H1 (cell line): ENCODE measurements around the gene DENND1A. TPM values are rescaled to one million over a fixed set of nuclear protein-coding genes. Genes with fewer than 3 reads are reported as not detected.

Experiments
- CTCF ChIA-PET: fragments of 300-600 bp; sonication (Branson Sonifier 250); formaldehyde crosslinking; loops from one replicate; lab custom pipeline; 2021; ENCODE audit not compliant: partially characterized antibody; lab: Charles Lee
- POLR2A ChIA-PET: fragments of 300-600 bp; sonication (Branson Sonifier 250); formaldehyde crosslinking; loops from one replicate; lab custom pipeline; 2021; ENCODE audit warnings: inconsistent platforms; ENCODE audit not compliant: partially characterized antibody; lab: Charles Lee
- DNase-seq, 2 experiments: peaks; one replicate each; pipeline versions ENCODE4 v3.0.0 to v3.0.0-alpha.2; 2010 to 2022; ENCODE audit warnings: low spot score in 2 of 2, low read depth in 1 of 2, mixed read lengths in 1 of 2
- FAIRE-seq: peaks from 2 replicates; lab custom pipeline; 2011; peaks lifted over from hg19 to GRCh38; lab: Jason Lieb, UNC
- H2AFZ ChIP-seq: 2 replicates; pipeline ENCODE4 v1.8.1; 2012; ENCODE audit warnings: low read length, inconsistent platforms
- H2AK5ac ChIP-seq: 2 replicates; pipeline ENCODE4 v1.6.1; 2013; ENCODE audit warnings: low read depth, low read length
- H2BK120ac ChIP-seq: replicated peaks from 2 replicates; pipeline ENCODE3; 2013; ENCODE audit warnings: low read depth, low read length, inconsistent platforms
- H2BK12ac ChIP-seq: 2 replicates; pipeline ENCODE4 v1.6.1; 2013; ENCODE audit warnings: low read depth, low read length
- H2BK15ac ChIP-seq: 2 replicates; pipeline ENCODE4 v1.6.1; 2013; ENCODE audit warnings: low read length
- H2BK20ac ChIP-seq: 2 replicates; pipeline ENCODE4 v1.6.1; 2013; ENCODE audit warnings: low read length
- H2BK5ac ChIP-seq: 2 replicates; pipeline ENCODE4 v1.6.1; 2013; ENCODE audit warnings: low read depth, low read length
- H3K14ac ChIP-seq: 2 replicates; pipeline ENCODE4 v1.6.1; 2013; ENCODE audit warnings: inconsistent platforms; ENCODE audit not compliant: insufficient read length
- H3K18ac ChIP-seq: 2 replicates; pipeline ENCODE4 v1.6.1; 2013; ENCODE audit warnings: low read length; ENCODE audit errors: extremely low read depth
- H3K23ac ChIP-seq: 2 replicates; pipeline ENCODE4 v1.6.1; 2013; ENCODE audit warnings: inconsistent platforms; ENCODE audit not compliant: insufficient read length
- H3K23me2 ChIP-seq: 2 replicates; pipeline ENCODE4 v1.6.1; 2013; ENCODE audit warnings: low read depth, low read length
- H3K27ac ChIP-seq: 2 replicates; pipeline ENCODE4 v1.6.1; 2011; ENCODE audit warnings: low read depth, low read length, inconsistent platforms
- H3K27me3 ChIP-seq, 4 experiments: replicated peaks in 1 of 4; 1 replicate in 1 of 4; 2 replicates in 3 of 4; pipeline versions ENCODE4 v1.6.1 to v1.8.1; 2011 to 2013; ENCODE audit warnings: low read length in 3 of 4, mild to moderate bottlenecking in 3 of 4, inconsistent platforms in 2 of 4, mixed read lengths in 2 of 4, moderate library complexity in 1 of 4; ENCODE audit not compliant: control insufficient read depth in 3 of 4, insufficient read depth in 3 of 4; ENCODE audit errors: extremely low read depth in 1 of 4
- H3K36me3 ChIP-seq, 4 experiments: 2 replicates each; pipeline versions ENCODE4 v1.6.1 to v1.8.1; 2011 to 2013; ENCODE audit warnings: mild to moderate bottlenecking in 4 of 4, low read length in 3 of 4, moderate library complexity in 2 of 4, control low read depth in 1 of 4, inconsistent platforms in 1 of 4; ENCODE audit not compliant: insufficient read depth in 4 of 4, control insufficient read depth in 2 of 4
- H3K4ac ChIP-seq: replicated peaks from 2 replicates; pipeline ENCODE3; 2013; ENCODE audit warnings: low read length, low read depth, mixed read lengths, inconsistent platforms; ENCODE audit not compliant: insufficient read length
- H3K4me1 ChIP-seq, 4 experiments: replicated peaks in 1 of 4; 1 replicate in 1 of 4; 2 replicates in 3 of 4; pipeline versions ENCODE4 v1.6.1 to v1.8.1; 2011 to 2013; ENCODE audit warnings: low read length in 3 of 4, inconsistent platforms in 2 of 4, mixed read lengths in 1 of 4; ENCODE audit not compliant: insufficient read depth in 4 of 4, control insufficient read depth in 3 of 4
- H3K4me2 ChIP-seq, 2 experiments: 2 replicates each; pipeline versions ENCODE4 v1.6.1 to v1.8.1; 2011 to 2013; ENCODE audit warnings: low read depth in 2 of 2, low read length in 2 of 2, control low read depth in 1 of 2, inconsistent platforms in 1 of 2, mild to moderate bottlenecking in 1 of 2; ENCODE audit not compliant: insufficient read depth in 1 of 2
- H3K4me3 ChIP-seq, 4 experiments: fragments of 200-600, 300-600 bp in 1 of 4; sonication (generic), shearing (Covaris generic), sonication (Bioruptor Twin) in 1 of 4; 2 replicates each; pipeline versions ENCODE4 v1.5.1 to v1.8.1; 2011 to 2016; ENCODE audit warnings: low read length in 4 of 4, low read depth in 3 of 4, control low read depth in 2 of 4, inconsistent platforms in 2 of 4, mild to moderate bottlenecking in 2 of 4, mixed read lengths in 1 of 4, moderate library complexity in 1 of 4; ENCODE audit not compliant: insufficient read depth in 2 of 4; ENCODE audit errors: extremely low read depth in 1 of 4
- H3K56ac ChIP-seq: replicated peaks from 2 replicates; pipeline ENCODE3; 2013; ENCODE audit warnings: low read depth, mild to moderate bottlenecking, mixed read lengths, low read length, inconsistent platforms; ENCODE audit not compliant: insufficient read length
- H3K79me1 ChIP-seq: 2 replicates; pipeline ENCODE4 v1.6.1; 2013; ENCODE audit warnings: low read depth, low read length, control low read depth
- H3K79me2 ChIP-seq, 2 experiments: 2 replicates each; pipeline versions ENCODE4 v1.6.1 to v1.8.1; 2012 to 2013; ENCODE audit warnings: low read length in 2 of 2, mild to moderate bottlenecking in 2 of 2, inconsistent platforms in 1 of 2; ENCODE audit not compliant: insufficient read depth in 2 of 2, control insufficient read depth in 1 of 2
- H3K9ac ChIP-seq, 4 experiments: replicated peaks in 1 of 4; 1 replicate in 1 of 4; 2 replicates in 3 of 4; pipeline versions ENCODE4 v1.6.1 to v1.8.1; 2011 to 2013; ENCODE audit warnings: low read depth in 3 of 4, low read length in 3 of 4, control low read depth in 2 of 4, mild to moderate bottlenecking in 2 of 4, moderate library complexity in 2 of 4, inconsistent platforms in 1 of 4; ENCODE audit errors: extremely low read depth in 1 of 4
- H3K9me3 ChIP-seq, 2 experiments: 2 replicates each; pipeline versions ENCODE4 v1.6.1 to v1.8.1; 2012 to 2013; ENCODE audit warnings: mild to moderate bottlenecking in 2 of 2, moderate library complexity in 2 of 2, control low read depth in 1 of 2, inconsistent platforms in 1 of 2, low read depth in 1 of 2, low read length in 1 of 2, mixed read lengths in 1 of 2; ENCODE audit not compliant: insufficient read depth in 2 of 2
- H4K20me1 ChIP-seq, 2 experiments: replicated peaks in 1 of 2; 2 replicates each; pipeline versions ENCODE3 to v1.8.1; 2011 to 2013; ENCODE audit warnings: inconsistent platforms in 2 of 2, low read length in 2 of 2, mild to moderate bottlenecking in 1 of 2; ENCODE audit not compliant: insufficient read depth in 2 of 2, control insufficient read depth in 1 of 2
- H4K5ac ChIP-seq: 2 replicates; pipeline ENCODE4 v1.6.1; 2013; ENCODE audit warnings: low read length, low read depth, mixed read lengths, inconsistent platforms; ENCODE audit not compliant: insufficient read length
- H4K8ac ChIP-seq: 2 replicates; pipeline ENCODE4 v1.8.0; 2013; ENCODE audit warnings: mild to moderate bottlenecking, moderate library complexity, low read length, inconsistent platforms; ENCODE audit not compliant: insufficient read depth; ENCODE audit errors: extremely low read depth
- H4K91ac ChIP-seq: replicated peaks from 2 replicates; pipeline ENCODE3; 2013; ENCODE audit warnings: low read length, mixed read lengths, inconsistent platforms; ENCODE audit not compliant: insufficient read length
- EZH2 ChIP-seq: fragments of 200-600 bp; sonication (generic); IDR thresholded peaks from 2 replicates; pipeline ENCODE4 v1.7.1; 2012; ENCODE audit warnings: low read depth, mild to moderate bottlenecking, moderate library complexity, low read length, inconsistent platforms; ENCODE audit not compliant: severe bottlenecking
- FOSL1 ChIP-seq: IDR thresholded peaks from 2 replicates; pipeline ENCODE4 v1.6.1; 2011; ENCODE audit warnings: mild to moderate bottlenecking, low read depth, low read length, moderate library complexity; ENCODE audit not compliant: insufficient read depth
- MAX ChIP-seq: IDR thresholded peaks from 2 replicates; pipeline ENCODE4 v1.6.1; 2012; ENCODE audit warnings: inconsistent platforms
- RBBP5 ChIP-seq: IDR thresholded peaks from 2 replicates; pipeline ENCODE4 v1.7.1; 2012; ENCODE audit warnings: low read depth, mild to moderate bottlenecking, inconsistent platforms, low read length, moderate library complexity, borderline replicate concordance
- RFX5 ChIP-seq: IDR thresholded peaks from 2 replicates; pipeline ENCODE4 v1.6.1; 2011; ENCODE audit warnings: low read depth, low read length, improper control_type of control experiment, borderline replicate concordance
- SP2 ChIP-seq: IDR thresholded peaks from 2 replicates; pipeline ENCODE4 v1.6.1; 2012; ENCODE audit warnings: mild to moderate bottlenecking, low read length, inconsistent platforms
- TEAD4 ChIP-seq: IDR thresholded peaks from 2 replicates; pipeline ENCODE4 v1.6.1; 2012; ENCODE audit warnings: low read depth, low read length, inconsistent platforms, mixed read lengths
- WGBS, 2 experiments: shearing (Covaris generic) in 1 of 2; methylation state at CpG; one replicate each; pipeline versions ENCODE4 v1.1.6 to v1.1.7; 2013 to 2015; ENCODE audit warnings: low lambda C conversion rate in 2 of 2, mixed read lengths in 2 of 2, inconsistent platforms in 1 of 2, low coverage in 1 of 2, missing lambda C conversion rate in 1 of 2; ENCODE audit not compliant: insufficient replicate concordance in 2 of 2, insufficient coverage in 1 of 2, insufficient read length in 1 of 2; ENCODE audit errors: extremely low coverage in 1 of 2, missing lambda C conversion rate in 1 of 2; 5-methylcytosine and 5-hydroxymethylcytosine counted together
- polyA plus RNA-seq, 7 experiments: library from polyadenylated mRNA; depleted of rRNA in 3 of 7; stranded (reverse) in 5 of 7; unstranded in 2 of 7; fragments of >200 nt in 5 of 7; fragments of 200-250 nt in 2 of 7; gene quantifications; 1 replicate in 5 of 7; 2 replicates in 1 of 7; 4 replicates in 1 of 7; pipeline versions ENCODE4 v1.2.1 to v1.2.3, GENCODE V29; 2011 to 2013; ENCODE audit warnings: missing spikeins in 2 of 7, mixed read lengths in 2 of 7
- total RNA-seq: library from RNA; stranded (reverse); fragmentation: NEBNext Ultra II Directional; extraction: Animal tissue kit (Norgen Biotek cat#: 25700); gene quantifications from 2 replicates; pipeline ENCODE4 v1.2.1, GENCODE V29; 2021

Gene DENND1A
- total and polyA plus RNA-seq, 2 of the 8 experiments (the other 6 are each of a cell fraction or from before 2014, with no cell fraction given) = 24.1 to 26.4 TPM

DNA sequence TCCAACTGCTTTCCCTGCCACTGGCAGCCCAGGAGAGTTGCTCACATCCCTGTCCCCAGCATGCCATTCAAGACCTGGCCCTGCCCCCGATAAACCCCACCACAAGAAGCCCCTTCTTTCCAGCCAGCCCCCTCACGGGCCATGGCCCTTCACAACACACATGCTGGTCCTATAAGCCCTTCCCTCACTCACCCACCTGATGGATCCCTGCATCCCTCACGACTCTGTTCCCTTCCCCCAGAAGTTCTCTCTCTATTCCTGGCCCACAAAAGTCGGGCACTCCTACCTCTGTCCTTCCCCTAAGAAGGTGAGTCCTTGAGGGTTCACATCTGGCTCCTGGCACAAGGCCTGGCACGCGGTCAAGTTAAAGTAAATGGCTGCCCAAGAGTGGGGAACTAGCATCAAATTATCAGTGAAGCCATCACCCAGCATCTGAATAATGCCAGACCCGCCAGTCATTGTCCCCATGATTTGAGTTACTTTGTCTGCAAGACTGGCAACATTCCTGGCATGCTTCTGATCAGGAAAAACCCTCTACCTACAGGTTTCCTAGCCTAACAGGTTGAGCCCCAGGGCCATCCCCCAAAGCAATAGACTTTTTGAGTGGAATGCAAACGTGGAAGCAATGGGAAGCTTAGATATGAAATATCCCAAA is 508.0 kb downstream of the DENND1A start:
- Histone ChIP-seq H3K79me1 (no peaks in the 10 kb centered on the region), H3K27me3 (no peaks in the 10 kb centered on the region), H3K36me3 (no peaks in the 10 kb centered on the region), H3K18ac (0 out of 2 replicates have a peak overlapping the region, but pooled peaks have one; percentile 42), H2AK5ac (no peak overlapping the region), H3K27ac (no peak overlapping the region), H3K23ac (no peak overlapping the region), H2BK5ac (peak overlapping the region; percentile 26; the same call in 1 of the 2 replicates), H3K23me2 (no peaks in the 10 kb centered on the region), H2BK12ac (0 out of 2 replicates have a peak overlapping the region, but pooled peaks have one; percentile 12), H4K5ac (no peak overlapping the region), H4K91ac (no peak overlapping the region), H2BK120ac (no peak overlapping the region), H3K4me1 (peaks cover 5 to 14% (median 11%) of the 10 kb centered on the region in 4 experiments), H3K4ac (no peak overlapping the region), H4K20me1 (no peaks in the 10 kb centered on the region), H3K56ac (no peak overlapping the region), H3K4me2 (no peak overlapping the region), H3K9ac (no peak overlapping the region), H2BK20ac (peak overlapping the region; percentile 3; the same call in 1 of the 2 replicates), H3K9me3 (no peaks in the 10 kb centered on the region), H3K79me2 (no peaks in the 10 kb centered on the region), H2AFZ (no peak overlapping the region), H3K4me3 (no peak overlapping the region), H3K14ac (no peak overlapping the region), H2BK15ac (no peak overlapping the region), H4K8ac (no peak overlapping the region; the same call in 1 of the 2 replicates)
- FAIRE-seq (no peak), DNase-seq (no peak)
- ChIA-PET CTCF (interaction anchor here (0.6 to 5.9 kb wide), 8 partner anchors 14 to 65 kb away, joined by 3 to 64 read pairs (median 6); no protein-coding TSS in a partner anchor), POLR2A (interaction anchor here (0.8 to 1.6 kb wide), 3 partner anchors 10 to 21 kb away, joined by 3 read pairs; no protein-coding TSS in a partner anchor)
- TF ChIP-seq TEAD4 (peak; percentile 56), RBBP5 (no peak), MAX (no peak), EZH2 (no peak), FOSL1 (no peak), SP2 (no peak), RFX5 (no peak)
- 82% methylated on average over 8 of the region's 8 CpGs; no CpG with 5 or more reads in 1 of the 2 experiments for WGBS, 2 experiments
